ENCODE data around the gene LDLRAP1.

Gene LDLRAP1

DNA sequence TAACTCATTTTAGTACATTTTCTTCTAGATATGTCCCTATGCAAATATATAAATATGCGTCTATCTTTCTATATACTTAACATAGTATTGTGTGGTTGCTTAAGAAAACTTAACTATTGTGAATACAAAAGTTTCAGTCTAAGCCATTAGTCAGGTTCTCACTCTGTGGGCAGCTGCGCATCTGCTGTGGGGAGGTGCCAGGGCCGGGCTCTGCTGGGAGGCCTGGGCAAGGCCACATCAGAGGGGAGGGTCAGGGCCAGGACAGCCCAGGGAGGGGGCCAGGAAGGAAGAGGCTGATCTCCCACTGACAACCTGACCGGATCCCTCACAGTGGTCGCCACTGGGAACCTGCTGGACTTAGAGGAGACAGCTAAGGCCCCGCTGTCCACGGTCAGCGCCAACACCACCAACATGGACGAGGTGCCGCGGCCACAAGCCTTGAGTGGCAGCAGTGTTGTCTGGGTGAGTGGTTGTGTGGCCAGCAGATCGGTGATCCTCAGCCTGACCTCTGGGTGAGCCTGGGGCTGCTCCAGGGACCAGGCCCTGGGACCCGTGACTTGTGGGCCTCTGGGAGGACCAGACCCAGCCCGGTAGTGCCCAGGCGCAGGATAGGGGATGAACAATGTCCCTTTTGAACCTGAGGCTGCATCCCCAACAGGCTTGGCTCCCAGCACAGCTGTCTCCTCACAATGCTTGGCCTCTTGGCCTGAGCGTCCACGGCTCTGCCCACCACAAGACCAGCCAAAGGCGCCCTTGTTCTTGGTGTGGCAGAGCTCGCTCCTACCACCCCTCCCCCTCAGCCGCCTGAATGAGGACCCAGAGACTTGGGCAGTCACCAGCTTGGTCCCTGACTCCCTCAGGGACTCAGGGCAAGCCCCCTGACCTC lies 20.2 kb downstream of the LDLRAP1 start:
- DNase-seq: no peak

DNA sequence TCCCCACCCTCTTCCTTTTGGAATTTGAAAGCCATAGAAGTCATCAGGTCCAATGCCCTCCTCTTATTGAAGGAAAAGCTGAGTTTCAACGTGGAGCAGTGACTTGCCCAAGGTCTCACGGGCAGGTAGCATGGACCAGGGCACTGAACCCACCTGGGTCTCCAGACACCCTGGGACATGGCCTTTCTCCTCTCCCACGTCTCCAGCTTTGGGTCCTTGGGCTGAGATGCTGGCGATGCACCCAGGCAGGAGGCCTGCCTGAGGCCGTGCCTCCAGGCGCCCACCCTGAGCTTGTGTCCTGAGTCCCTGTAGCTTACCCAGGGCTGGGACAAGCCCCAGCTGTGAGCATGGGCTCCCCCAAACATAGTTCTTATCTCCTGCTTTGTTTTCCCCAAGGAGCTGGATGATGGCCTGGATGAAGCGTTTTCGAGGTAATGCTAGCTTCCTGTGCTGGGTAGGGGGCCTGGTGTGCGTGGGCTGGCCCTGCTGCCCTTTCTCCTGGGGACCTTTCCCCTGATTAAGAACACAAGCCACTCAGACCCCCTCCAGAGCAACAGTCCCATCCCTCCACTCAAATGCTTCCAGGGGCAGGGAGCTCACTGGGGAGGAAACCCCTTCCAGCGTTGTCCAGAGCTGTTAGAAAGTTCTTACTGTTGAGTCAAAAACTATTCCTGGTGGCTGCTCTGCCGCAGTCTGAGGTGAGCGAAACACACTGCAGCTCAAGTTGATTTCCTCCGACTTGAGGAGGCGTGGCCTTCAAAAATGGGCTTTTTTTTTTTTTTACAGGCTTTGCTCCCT lies 21.6 kb downstream of the LDLRAP1 start:
- DNase-seq: no peak

DNA sequence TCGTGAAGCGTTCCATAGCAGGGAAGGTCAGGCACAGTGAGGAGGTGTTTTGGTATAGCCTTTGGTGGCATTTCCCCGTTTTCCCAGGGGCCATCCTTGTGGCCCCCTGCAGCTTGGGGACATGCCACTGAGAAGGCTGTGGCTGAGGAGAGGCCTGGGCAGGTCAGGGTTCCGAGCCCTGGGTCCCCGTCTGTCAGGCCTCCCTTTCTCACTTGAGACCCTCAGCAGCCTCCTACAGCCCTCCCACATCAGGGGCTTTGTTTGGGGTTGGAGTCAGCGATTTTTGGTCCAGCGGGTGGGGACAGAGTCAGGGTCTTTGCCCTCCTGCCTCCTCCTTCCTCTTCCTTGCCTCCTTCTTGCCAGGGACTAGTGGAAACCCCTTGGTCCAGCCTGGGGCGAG lies 22.2 kb downstream of the LDLRAP1 start:
- no peak for DNase-seq

DNA sequence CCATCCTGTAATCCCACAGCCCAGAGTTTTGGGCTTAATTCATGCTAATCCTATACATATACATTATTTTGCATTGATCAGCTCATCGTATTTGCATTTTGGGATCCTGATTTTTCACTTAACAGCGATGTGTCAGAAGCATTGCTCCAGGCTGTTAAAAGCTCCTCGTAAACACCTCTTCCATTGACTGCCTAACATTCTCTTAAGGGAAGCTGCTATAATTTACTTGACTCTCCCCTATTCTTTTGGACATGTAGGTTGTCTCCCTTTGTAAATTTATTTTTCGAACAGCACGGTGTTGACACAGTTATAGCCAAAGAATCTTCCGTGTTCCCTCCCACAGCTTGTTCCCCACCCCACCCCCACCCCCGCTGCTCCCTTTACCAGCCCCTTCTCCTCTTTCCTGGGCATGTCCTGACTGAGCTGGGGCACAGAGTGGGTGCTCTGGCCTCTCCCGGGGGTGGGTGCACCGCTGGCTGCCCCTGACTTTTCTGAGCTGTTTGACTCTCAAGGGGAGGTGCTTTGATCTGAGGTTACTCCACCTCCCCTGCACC lies 22.8 kb downstream of the LDLRAP1 start:
- no peak for DNase-seq

DNA sequence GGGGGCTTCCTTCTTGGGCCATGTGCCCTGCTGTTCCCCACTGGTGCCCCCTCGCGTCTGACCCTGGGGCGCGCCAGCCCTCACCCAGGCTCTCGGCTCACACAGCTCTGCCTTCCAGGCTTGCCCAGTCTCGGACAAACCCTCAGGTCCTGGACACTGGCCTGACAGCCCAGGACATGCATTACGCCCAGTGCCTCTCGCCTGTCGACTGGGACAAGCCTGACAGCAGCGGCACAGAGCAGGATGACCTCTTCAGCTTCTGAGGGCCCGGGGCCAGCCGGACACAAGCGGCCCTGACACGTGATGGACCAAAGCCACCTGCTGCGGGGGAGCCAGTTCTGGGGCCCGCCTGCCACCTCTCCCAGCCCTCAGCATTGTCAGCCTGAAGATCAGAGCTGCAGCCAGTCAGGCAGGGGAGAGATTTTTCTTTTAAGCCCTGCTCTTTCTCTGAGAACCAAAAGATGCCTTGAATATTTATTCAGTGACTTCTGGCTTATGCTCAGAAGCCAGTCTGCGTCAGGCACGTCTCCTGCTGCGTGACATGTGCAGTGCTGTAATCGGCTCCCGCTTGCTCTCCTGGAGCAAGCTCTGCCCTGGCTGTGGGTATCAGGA lies 23.4 kb downstream of the LDLRAP1 start:
- DNase-seq: no peak

DNA sequence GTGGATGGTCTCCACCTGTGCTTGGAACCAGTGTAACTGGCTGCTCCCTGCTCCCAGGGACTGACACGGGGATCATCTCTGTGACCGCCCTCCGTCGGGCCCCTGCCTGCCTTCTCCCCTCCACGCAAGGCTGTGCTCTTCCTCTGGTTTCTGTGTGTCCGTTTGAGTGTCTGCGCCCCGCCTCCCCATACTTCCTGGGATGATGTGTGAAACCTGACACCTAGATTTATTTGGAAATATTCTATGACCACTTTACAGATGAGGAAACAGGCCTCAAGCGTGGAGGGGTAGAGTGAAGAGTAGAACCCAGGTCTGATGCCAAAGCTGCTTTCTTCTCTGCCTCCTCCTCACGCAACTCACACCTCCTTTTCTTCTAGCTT lies 24.3 kb downstream of the LDLRAP1 start:
- DNase-seq: no peak

DNA sequence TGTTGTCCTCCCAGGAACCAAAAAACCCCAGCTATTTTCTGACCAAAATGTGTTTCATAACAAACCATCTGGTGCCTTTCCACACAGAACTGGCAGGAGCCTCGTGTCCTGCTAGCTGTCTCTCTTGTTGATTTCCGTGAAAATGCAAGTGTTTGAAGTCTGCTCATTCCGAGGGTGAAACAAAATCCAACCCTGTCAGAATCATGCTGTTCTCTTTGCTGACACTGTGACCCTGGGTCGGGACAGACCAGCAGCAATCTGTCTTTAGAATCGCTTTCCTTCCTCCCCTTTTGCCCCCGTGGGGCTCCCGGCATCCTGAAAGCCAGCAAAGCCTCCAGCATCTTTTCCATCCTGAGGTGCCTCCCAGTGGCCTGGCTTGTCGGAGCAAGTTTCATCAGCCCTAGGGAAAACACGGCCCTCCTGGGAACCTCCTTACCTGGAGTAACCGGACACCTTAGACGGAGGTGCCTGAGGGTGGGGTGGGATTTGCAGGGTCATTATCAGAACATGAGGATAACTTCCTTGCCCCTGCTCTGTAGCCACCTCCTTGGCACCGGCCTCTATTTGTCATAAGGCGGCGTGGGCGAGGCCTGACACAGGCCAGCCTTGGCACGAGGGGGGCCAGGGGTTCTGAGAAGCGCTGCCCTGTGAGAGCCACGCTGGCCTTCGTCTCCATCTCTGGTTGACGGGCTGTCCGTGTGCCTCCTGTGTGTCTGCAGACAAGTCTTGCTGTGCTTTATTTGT lies 24.9 kb downstream of the LDLRAP1 start:
- DNase-seq: no peak

DNA sequence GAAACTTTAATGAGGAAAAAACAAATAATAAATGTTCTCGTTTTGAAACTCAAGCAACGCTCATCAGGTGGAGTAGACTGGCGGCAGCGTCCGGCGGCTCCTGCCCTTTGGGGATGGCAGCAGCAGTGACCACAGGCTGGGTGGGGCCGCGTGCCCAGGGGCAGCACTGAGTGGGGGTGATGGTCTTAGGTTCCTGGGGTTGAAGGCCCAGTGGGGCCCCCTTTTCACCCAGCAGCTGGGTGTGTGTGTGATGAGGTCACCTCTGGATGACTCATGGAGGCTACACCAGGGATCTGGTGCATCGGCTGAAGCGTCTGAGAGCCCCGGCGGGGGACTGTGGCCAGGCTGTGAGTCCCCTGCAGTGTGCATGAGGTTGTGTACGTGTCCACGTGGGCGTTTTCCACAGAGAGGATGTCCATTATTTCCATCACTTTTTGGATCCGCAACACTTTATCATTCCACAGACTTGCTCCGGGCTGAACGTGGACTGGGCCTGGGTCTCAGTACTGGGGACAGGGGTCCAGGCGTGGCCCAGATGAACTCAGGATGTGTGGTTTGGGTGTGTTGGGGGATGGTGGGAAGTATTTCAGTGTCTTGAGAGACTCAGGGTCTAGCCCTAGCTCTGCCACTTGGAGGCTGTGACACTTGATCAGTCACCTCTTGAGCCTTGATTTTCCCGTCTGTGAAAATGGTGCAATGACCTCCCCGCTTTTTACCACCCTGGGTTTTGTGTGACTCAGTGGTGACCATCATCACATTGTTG lies 25.6 kb downstream of the LDLRAP1 start:
- no peak for DNase-seq

DNA sequence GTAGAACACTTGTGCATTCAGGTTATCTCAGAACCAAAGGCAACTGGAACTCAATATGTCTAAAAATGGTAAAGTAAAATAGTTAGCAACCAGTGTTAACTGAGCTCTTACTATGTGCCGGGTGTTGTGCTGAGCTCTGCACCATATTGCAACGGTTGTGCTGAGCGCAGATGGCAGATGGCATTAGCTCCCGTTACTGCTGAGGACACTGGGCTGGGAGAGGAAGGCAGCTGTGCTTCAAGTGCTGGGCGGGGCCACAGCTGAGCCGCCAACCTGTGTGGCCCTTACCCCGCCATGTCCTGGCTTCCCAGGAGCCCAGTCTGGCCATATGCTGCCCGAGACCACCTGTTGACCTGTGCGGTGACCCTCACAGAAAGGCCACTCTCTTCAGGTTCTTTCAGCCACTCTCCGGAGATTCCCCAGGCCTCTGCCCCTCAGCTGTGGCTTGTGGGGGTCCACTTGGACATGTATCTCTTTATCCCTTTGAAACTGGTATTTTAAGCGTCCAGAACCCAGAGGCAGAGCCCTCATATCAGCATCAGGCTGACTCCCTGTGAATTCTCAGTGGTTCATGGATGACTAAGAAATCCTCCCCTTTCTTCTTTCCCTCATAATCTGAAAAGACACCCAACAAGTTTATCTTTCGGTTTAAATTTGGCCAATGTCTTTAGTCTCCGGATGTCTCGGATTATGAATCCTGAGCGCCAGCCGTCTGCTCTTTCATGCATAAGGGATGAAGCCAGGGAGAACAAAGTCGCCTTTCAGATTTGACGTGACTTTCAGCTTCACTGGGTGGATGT lies 26.4 kb downstream of the LDLRAP1 start:
- no peak for DNase-seq

DNA sequence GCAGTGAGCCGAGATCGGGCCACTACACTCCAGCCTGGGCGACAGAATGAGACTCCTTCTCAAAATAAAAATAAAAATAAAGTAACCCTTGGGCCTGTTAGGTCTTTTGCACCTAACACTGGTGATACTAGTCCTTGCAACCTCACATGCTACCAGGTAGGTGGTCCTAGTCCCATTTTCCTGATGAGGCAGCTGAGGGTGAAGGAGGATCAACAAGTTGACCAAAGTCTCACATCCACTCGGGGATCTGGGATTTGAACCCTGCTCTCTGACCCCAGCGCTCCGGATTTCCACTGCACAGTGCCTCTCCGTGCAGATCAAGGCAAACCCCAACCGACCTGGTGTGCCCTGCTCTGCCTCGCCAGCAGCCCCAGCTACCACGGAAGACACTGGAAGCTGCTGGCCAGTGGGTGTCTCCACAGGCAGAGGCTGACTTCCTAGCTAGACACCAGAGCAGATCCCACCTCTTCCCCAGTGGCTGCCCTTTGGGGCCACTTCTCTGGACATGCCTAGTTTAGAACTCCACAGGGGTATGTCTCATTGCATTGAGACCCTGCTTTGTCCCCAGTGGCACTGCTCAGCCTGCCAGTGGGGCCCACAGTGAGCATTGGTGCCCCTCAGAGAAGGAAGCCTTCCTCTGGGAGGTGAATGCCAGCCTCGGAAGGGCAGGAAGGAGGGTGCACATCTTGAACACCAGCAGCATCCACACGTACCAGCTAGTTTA lies 27.6 kb downstream of the LDLRAP1 start:
- DNase-seq: no peak

DNA sequence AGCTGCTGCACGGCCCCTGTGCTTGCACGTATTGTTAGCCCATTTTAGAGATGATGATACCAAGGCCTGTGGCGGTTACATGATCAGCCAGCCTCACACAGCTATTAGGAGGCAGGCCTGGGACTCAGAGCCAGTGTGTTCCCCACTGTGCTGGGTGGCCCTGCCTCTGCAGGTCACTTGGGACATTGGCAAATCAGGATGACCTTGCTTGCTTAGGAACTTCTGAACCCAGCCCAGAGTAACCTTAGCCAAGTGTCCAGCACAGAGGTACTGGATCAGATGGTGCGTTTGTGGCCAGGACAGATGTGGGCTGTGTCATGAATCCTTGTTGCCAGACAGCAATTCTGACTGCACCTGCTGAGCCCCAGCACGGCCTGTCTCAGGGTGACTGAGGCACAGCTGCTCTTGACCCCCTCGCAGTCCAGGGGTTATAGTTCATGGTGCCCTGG lies 28.1 kb downstream of the LDLRAP1 start:
- no peak for DNase-seq

DNA sequence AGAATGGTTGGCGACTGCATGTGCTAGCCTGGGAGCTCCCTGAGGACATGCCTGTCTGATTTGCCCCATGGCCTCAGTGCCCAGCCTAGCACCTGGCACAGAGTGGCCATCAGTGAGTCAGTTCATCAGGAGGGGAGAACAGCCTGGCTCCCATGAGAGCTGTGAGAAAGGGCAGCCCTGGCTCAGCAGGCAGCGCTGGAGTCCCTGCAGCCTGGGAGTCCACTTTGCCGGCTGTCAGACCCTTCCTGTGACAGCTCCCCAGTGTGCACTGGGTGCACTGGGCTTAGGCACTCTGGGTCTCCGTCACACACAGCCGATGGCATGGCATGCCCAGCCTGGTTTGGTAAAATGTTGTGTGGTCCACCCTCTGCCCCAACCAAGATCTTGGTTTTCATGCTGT lies 28.7 kb downstream of the LDLRAP1 start:
- DNase-seq: no peak

DNA sequence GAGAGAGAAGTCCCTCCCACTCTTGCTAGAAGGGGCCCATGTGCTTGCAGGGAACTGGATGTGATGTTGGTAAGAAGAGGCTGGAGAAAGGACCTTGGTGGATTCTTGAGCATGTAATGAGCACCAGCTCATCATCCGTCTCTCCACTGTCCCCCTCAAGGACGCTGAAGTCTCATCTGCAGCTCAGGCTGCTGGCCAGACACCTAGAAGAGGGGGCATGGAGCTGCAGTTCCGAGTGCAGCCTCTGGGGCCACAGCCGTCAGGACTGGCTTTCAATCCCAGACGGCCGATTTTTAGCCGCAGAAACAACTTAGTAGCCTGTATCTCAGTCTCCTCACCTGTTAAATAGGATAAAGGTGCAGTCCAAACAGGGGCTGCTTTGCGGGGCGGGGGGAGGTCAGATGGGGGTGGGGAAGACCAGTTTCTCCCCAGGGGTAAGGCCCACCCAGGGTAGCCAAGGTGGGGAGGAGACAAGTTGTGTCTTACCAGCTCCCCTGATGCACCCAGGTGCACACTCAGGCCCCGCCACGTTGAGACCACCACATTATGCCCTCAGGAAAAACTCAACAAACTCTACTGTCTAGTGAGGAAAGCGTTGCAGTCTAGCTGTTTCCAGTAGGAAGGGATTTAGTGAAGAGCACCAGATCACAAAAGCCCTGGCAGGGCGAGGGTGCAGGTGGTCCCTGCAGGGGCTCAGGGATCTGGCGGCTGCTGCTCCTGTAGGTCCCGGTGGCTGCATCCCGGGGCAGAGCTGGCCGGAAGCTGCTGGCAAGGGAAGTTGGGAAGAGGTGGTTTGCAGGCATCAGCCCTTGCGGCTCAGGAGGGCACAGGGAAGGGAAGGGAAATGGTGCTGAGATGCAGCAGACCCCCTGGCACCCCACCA lies 29.5 kb downstream of the LDLRAP1 start:
- DNase-seq: no peak

DNA sequence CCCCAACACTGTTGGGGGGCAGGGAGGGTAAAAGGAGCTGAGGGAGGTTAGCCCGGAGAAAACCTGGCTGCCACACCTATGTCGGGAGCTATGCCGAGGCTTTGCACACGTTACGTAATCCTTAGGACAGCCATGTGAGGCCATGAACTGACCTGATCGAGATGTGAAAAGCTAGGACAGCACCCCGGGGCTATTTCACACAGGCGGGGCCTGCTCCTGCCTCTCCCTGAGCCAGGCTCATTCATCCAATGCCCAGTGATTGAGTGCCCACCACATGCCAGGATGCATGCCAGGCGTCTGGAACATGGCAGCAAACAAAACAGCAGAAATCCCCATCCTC lies 30.2 kb downstream of the LDLRAP1 start:
- no peak for DNase-seq

DNA sequence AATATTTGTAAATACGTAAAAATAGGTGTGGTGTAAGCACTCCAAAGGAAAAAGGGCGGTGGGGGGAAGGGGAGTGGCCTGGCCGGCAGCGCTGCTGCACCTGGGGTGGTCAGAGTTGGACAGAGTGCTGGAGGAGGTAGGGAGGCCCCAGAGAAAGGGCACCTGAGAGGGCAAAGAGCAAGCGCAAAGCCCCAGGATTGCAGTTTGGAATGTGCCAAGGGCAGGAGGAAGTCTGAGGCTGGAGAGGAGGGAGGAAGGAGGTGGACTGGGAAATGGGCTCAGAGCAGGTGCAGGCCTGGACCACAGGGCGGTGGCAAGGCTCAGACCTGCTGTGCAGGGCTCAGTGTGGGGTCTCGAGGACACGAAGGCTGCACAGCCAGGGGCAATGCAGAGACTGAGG lies 30.6 kb downstream of the LDLRAP1 start:
- no peak for DNase-seq

DNA sequence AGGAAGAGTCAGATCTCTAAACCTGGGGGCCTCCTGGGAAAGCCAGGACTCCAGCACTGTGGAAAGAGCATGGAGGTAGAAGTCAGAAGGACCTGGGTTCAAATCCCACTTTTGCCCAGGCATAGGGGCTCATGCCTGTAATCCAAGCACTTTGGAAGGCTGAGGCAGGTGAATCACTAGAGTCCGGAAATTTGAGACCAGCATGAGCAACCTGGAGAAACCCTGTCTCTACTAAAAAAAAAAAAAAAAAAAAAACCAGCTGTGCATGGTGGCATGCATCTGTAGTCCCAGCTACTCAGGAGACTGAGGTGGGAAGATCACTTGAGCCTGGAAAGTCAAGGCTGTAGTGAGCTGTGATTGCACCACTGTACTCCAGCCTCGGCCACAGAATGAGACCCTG lies 31.8 kb downstream of the LDLRAP1 start:
- DNase-seq: no peak

DNA sequence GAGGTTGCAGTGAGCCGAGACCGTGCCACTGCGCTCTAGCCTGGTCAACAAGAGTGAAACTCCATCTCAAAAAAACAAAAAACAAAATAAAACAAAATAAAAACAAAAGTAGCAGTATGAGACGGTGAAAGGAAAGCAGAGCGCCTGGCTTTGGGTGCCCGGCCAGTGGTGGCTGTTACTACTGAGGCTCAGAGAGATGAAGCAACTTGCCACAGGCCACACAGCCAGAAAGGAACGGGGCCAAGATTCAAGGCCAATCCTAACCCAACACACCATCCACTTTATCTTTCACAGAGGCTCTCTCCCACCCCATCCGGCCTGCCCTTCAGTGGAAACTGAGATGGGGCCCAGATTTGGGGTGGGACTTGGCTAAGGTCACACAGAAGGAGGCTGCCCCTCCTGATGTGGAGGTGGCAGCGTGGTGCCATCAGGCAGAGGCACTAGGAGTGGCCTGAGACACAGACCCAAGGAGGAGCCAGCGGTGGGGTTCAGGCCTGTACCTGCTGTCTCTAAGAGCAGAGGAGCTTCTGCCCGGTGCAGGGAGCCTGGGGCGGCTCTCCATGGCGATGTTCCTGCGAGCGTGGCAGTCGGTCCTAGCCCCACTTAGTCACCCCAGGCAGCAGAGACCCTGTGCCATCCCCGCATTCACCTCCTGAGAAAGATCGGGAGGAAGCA lies 33.2 kb downstream of the LDLRAP1 start:
- no peak for DNase-seq

DNA sequence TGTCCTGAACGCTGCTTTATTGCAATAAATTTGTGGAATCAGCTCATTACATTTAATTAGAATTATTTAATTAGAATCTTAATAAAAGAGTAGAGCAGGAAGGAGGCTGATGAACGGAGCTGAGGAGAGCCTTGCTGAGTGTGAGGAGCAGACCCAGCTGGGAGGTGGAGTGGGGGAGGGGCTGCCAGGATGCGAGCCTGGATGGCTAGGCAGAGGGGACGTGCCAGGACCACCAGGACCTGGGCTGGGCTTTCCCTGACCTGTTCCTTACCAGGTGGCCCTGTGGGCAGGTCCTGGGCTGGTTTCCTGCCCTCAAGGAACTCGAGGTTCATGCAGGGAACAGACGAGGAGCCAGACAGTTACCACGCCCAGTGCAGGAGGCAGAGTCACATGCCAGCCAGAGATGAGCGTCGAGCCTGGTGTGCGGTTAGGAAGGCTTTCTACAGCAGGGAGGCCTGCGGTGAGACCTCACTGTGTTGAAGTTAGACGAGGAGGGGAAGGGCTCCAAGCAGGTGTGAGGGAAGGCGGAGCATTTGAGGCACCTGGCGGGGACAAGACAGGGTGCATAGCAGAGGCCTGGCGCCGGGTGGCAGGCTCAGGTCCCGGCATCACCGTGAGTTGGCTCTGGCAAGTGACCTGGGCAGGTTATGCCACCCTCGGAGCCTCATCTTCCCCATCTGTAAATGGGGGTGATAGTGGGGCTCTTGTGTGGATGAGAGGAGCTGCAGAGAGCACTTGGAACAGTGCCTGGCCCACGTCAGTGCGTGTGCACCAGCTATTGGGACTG lies 33.9 kb downstream of the LDLRAP1 start:
- no peak for DNase-seq
